SK-N-MC (cell line): ENCODE measurements around the gene FGF14.

Experiments
- EZH2 ChIP-seq: fragments of 200-600 bp; sonication (generic); IDR thresholded peaks from one replicate; pipeline ENCODE4 v1.6.1; 2017; ENCODE audit warnings: antibody characterized with exemption
- FOXP2 ChIP-seq: optimal IDR thresholded peaks from 2 replicates; pipeline ENCODE3; 2011; ENCODE audit warnings: mild to moderate bottlenecking, moderate library complexity; ENCODE audit not compliant: insufficient read depth; ENCODE audit errors: extremely low read length, control extremely low read depth
- POLR2AphosphoS5 ChIP-seq: IDR thresholded peaks from 2 replicates; pipeline ENCODE4 v1.6.1; 2012; ENCODE audit warnings: mild to moderate bottlenecking, low read depth, low read length, borderline replicate concordance

DNA sequence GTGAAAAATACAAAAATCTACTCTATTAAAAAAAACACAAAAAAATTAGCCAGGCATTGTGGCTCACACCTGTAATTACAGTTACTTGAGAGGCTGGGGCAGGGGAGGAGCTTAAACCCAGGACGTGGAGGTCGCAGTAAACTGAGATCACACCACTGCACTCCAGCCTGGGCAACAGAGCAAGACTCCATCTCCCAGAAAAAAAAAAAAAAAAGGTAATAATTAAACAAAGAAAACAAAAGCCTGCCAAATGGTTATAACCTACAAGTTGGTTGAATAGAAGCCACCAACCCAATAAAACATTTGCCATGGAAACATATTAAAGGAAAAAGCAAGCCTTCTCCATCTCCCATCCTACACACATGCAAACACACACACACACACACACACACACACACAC, 694.2 kb downstream of the FGF14 start:
- TF ChIP-seq EZH2 (no peak), POLR2AphosphoS5 (no peak), FOXP2 (no peak)
